Brain pericyte (primary cell): ENCODE measurements around the gene SCN8A.

Source experiments
- DNase-seq: peaks from one replicate; pipeline ENCODE4 v3.0.0-alpha.2; 2012; ENCODE audit warnings: low read depth, low spot score

SCN8A gene

DNA sequence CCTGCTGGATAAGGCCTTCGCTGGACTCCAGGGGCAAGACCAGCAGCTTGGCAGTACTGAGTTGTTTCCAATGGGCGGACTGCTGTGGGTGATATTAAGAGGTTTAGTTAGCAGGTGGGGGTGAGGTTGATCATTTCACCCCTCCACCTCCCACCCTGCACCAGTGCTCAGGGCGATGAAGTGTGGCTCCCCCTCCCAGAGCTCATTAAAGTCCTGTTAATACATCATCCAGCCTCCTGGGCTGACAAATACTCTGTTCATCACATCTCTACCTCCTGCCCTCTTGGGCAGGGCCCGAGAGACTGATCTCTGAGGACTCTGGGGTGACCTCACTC, 259.9 kb downstream of the SCN8A start:
- DNase-seq = no peak

DNA sequence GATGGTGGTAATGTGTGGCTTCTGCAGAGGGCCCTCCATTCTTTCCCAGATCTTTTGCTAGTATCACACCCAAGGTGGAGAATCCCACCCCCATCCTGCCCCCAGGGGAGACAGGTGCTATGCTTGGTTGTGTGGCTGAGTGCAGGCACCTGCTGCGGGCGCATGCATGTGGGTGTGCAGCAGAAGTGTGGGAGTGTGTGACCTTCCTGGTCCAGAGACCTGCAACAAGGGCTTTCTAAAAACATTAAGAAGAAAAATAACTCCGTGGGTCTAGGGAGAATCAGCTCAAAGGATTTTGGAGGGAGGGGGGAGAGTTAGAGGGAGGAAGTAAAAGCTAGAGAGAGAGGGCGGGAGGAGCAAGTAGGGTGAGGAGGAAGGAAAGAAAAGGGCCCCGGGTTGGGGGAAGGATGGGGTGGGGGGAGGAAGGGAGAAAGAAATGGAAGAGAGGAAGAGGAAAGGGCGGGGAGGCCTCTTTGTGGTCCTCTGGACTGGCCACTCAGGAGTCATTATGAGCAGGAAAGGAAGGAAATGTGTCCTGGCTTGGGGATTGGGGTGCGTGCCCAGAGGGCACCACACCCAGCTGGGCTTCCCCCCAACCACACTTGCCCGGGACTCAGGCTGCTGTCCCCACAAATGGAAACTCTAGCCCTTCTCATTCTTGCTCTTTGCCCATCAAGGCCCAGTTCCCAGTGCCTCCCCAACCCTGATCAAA, 260.5 kb downstream of the SCN8A start:
- DNase-seq = no peak

DNA sequence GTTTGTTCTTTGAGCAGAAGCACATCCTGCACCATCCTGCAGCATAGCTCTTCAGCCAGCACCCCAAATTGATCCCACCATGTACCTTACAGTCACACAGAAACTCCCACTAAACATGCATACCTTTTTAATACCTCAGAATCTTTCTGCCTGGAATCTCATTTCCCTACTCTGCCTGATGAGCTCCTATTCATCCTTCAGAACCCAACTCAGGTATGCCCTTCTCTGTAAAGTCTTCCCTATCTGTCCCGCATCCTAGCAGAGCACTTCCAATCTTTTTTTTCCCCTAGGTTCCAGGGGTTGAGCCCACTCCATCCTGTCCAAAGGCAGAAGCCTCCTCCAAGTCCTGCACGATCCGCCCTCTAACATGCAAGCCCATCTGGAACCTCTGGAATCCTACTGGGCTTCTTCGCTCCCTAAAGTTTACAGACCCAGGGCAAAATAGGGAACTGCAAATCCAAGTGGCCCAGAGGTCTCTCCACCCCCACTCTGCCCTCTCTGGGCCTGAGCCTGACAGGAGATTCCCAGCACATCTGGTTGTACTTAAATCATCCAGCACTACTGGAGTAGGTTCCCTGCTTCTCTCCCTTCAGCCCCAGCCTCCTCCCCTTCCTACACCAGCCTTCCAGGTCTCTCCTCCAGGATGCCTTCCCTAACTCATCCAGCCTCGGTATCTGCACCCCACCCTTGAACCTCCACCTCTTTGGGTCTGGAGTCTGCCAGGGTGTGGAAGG, 261.5 kb downstream of the SCN8A start:
- no peak for DNase-seq

GRCh38 chr12:51855586-51856428, 264.8 kb downstream of the SCN8A start:
- no peak for DNase-seq

DNA sequence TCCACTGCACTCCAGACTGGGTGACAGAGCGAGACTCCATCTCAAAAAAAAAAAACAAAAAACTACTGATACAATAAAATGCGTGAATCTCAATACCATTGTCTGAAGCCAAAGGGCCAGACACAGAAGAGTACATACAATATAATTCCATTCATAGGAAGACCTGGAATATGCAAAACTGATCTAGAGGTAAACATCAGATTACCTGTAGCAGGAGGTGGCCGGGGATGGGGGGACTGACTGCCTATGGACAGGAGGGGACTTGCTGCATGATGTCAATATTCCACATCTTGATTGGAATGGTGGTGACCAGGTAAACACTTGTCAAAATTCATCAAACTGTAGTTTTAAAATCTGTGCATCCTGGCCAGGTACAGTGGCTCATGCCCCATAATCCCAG, 270.0 kb downstream of the SCN8A start:
- DNase-seq = no peak
